Measurements from ENCODE around the gene NECTIN4.

Gene NECTIN4

GRCh38 chr1:161044908-161045735 is 44.2 kb downstream of the NECTIN4 start:
- no peak for TF ChIP-seq GATA3 (IDR thresholded peaks at IDR 0.05; ENCODE audit: low read depth, low read length)

GRCh38 chr1:161044535-161044907 is 44.8 kb downstream of the NECTIN4 start:
- no peak for TF ChIP-seq GATA2 (IDR thresholded peaks at IDR 0.05; ENCODE audit: low read depth, low read length)
- no peak for TF ChIP-seq GATA3 (IDR thresholded peaks at IDR 0.05; ENCODE audit: low read depth, low read length)

GRCh38 chr1:161039546-161039945 is 49.8 kb downstream of the NECTIN4 start:
- TF ChIP-seq GATA2 (IDR thresholded peaks at IDR 0.05; ENCODE audit: low read depth, low read length) (no peak), GATA3 (IDR thresholded peaks at IDR 0.05; ENCODE audit: low read depth, low read length) (no peak)

- no peak for TF ChIP-seq GATA2 (IDR thresholded peaks at IDR 0.05; ENCODE audit: low read depth, low read length)
- TF ChIP-seq GATA3 (IDR thresholded peaks at IDR 0.05; ENCODE audit: low read depth, low read length): no peak
Measured at GRCh38 chr1:161039154-161039545, 50.2 kb downstream of the NECTIN4 start.

GRCh38 chr1:161038523-161039153 is 50.7 kb downstream of the NECTIN4 start, which contains the start of gene TSTD1:
Gene TSTD1, minus strand, starts transcription at chr1:161038964. Its CDS starts 75 bp downstream, at chr1:161038889.
- TF ChIP-seq GATA2 (IDR thresholded peaks at IDR 0.05; ENCODE audit: low read depth, low read length) (no peak), GATA3 (IDR thresholded peaks at IDR 0.05; ENCODE audit: low read depth, low read length) (no peak)

- no peak for TF ChIP-seq GATA3 (IDR thresholded peaks at IDR 0.05; ENCODE audit: low read depth, low read length)
- TF ChIP-seq GATA2 (IDR thresholded peaks at IDR 0.05; ENCODE audit: low read depth, low read length): no peak
Measured at GRCh38 chr1:161037661-161038522, 51.5 kb downstream of the NECTIN4 start.

- TF ChIP-seq GATA3 (IDR thresholded peaks at IDR 0.05; ENCODE audit: low read depth, low read length) (no peak), GATA2 (IDR thresholded peaks at IDR 0.05; ENCODE audit: low read depth, low read length) (no peak)
Measured at GRCh38 chr1:161033751-161034150, 55.6 kb downstream of the NECTIN4 start.

- TF ChIP-seq GATA2 (IDR thresholded peaks at IDR 0.05; ENCODE audit: low read depth, low read length) (no peak), GATA3 (IDR thresholded peaks at IDR 0.05; ENCODE audit: low read depth, low read length) (no peak)
Measured at GRCh38 chr1:161032409-161032808, 56.9 kb downstream of the NECTIN4 start.

GRCh38 chr1:161031874-161032273 is 57.5 kb downstream of the NECTIN4 start:
- TF ChIP-seq GATA2 (IDR thresholded peaks at IDR 0.05; ENCODE audit: low read depth, low read length) (no peak), GATA3 (IDR thresholded peaks at IDR 0.05; ENCODE audit: low read depth, low read length) (no peak)

GRCh38 chr1:161021970-161022353 is 67.4 kb downstream of the NECTIN4 start:
- TF ChIP-seq GATA3 (IDR thresholded peaks at IDR 0.05; ENCODE audit: low read depth, low read length) (no peak), GATA2 (IDR thresholded peaks at IDR 0.05; ENCODE audit: low read depth, low read length) (no peak)

GRCh38 chr1:161021165-161021969 is 68.0 kb downstream of the NECTIN4 start:
- TF ChIP-seq GATA2 (IDR thresholded peaks at IDR 0.05; ENCODE audit: low read depth, low read length) (no peak), GATA3 (IDR thresholded peaks at IDR 0.05; ENCODE audit: low read depth, low read length) (no peak)

All from SH-SY5Y (cell line).